ENCODE measurements around the gene USP31. TPM values are rescaled to one million over a fixed set of nuclear protein-coding genes. Genes with fewer than 3 reads are reported as not detected.

The USP31 gene
- total and polyA plus RNA-seq, 2 of the 8 experiments (the other 6 are each of a cell fraction or from before 2014, with no cell fraction given) = 6.7 to 19.0 TPM

DNA sequence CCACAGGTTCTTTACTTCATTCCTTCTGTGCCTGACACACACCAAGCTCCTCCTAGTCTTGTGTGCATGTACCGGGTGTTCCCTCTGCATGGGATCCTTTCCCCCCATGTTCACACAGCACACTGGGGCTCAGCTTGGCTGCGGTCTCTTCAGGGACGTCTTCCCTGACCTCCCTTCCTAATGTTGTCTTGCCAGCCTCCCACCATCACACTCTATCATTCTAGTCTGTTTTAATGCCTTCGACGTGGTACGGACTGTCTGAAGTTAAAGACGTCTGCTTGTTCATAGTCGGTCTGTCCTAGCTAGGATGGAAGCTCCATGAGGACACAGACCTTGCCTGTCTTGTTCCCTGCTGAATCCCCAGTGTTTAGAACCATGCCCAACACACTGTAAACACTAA, 60.1 kb downstream of the USP31 start:
- Histone ChIP-seq H3K4me1 (replicated peaks in 1 of 4; ENCODE audit: control insufficient read depth in 3 of 4, insufficient read depth in 4 of 4, low read length in 3 of 4) (peaks cover 0 to 3% (median 0%) of the 10 kb centered on the region in 4 experiments; a peak in 2 of 7 replicates), H3K79me1 (ENCODE audit: low read depth, low read length) (no peaks in the 10 kb centered on the region; the same call in 1 of the 2 replicates), H2BK12ac (ENCODE audit: low read depth, low read length) (no peak overlapping the region), H3K23ac (ENCODE audit: insufficient read length) (no peak overlapping the region), H3K4ac (replicated peaks; ENCODE audit: insufficient read length, low read depth, low read length) (no peak overlapping the region), H3K14ac (ENCODE audit: insufficient read length) (no peak overlapping the region), H4K8ac (ENCODE audit: extremely low read depth, insufficient read depth, low read length) (peak overlapping the region; percentile 36; the same call in 1 of the 2 replicates), H3K9ac (replicated peaks in 1 of 4; ENCODE audit: extremely low read depth in 1 of 4, low read depth in 3 of 4, low read length in 3 of 4) (no peak overlapping the region), H4K20me1 (replicated peaks in 1 of 2; ENCODE audit: control insufficient read depth in 1 of 2, insufficient read depth in 2 of 2, low read length in 2 of 2) (no peaks in the 10 kb centered on the region), H3K27ac (ENCODE audit: low read depth, low read length) (no peak overlapping the region), H3K4me2 (ENCODE audit: insufficient read depth in 1 of 2, low read depth in 2 of 2, low read length in 2 of 2) (no peak overlapping the region), H3K4me3 (ENCODE audit: extremely low read depth in 1 of 4, insufficient read depth in 2 of 4, low read depth in 3 of 4, low read length in 4 of 4) (no peak overlapping the region), H4K5ac (ENCODE audit: insufficient read length, low read depth, low read length) (no peak overlapping the region), H2BK5ac (ENCODE audit: low read depth, low read length) (no peak overlapping the region), H3K36me3 (ENCODE audit: control insufficient read depth in 2 of 4, insufficient read depth in 4 of 4, low read length in 3 of 4) (peaks cover 0 to 10% (median 4%) of the 10 kb centered on the region in 4 experiments; a peak in 4 of 8 replicates), H3K9me3 (ENCODE audit: insufficient read depth in 2 of 2, low read depth in 1 of 2, low read length in 1 of 2) (no peaks in the 10 kb centered on the region), H4K91ac (replicated peaks; ENCODE audit: insufficient read length, low read length) (no peak overlapping the region), H3K79me2 (ENCODE audit: control insufficient read depth in 1 of 2, insufficient read depth in 2 of 2, low read length in 2 of 2) (peaks cover 0 to 9% of the 10 kb centered on the region in 2 experiments; a peak in 1 of 4 replicates), H3K27me3 (replicated peaks in 1 of 4; ENCODE audit: control insufficient read depth in 3 of 4, extremely low read depth in 1 of 4, insufficient read depth in 3 of 4, low read length in 3 of 4) (no peaks in the 10 kb centered on the region), H2AK5ac (ENCODE audit: low read depth, low read length) (no peak overlapping the region), H3K23me2 (ENCODE audit: low read depth, low read length) (no peaks in the 10 kb centered on the region), H2BK120ac (replicated peaks; ENCODE audit: low read depth, low read length) (no peak overlapping the region), H2BK15ac (ENCODE audit: low read length) (no peak overlapping the region), H2BK20ac (ENCODE audit: low read length) (no peak overlapping the region), H3K18ac (ENCODE audit: extremely low read depth, low read length) (no peak overlapping the region), H2AFZ (ENCODE audit: low read length) (no peak overlapping the region), H3K56ac (replicated peaks; ENCODE audit: insufficient read length, low read depth, low read length) (no peak overlapping the region)
- CTCF ChIA-PET (ENCODE audit: partially characterized antibody) = no interaction called here
- POLR2A ChIA-PET (ENCODE audit: partially characterized antibody) = no interaction called here
- 86% methylated on average over 8 of the region's 8 CpGs; no CpG with 5 or more reads in 1 of the 2 experiments for WGBS, 2 experiments (ENCODE audit: extremely low coverage in 1 of 2, insufficient coverage in 1 of 2, insufficient read length in 1 of 2, insufficient replicate concordance in 2 of 2, low coverage in 1 of 2, low lambda C conversion rate in 2 of 2, missing lambda C conversion rate in 1 of 2)
- DNase-seq (ENCODE audit: low read depth in 1 of 2, low spot score in 2 of 2) (no peak), FAIRE-seq (no peak)
- TF ChIP-seq EGR1 (IDR thresholded peaks at IDR 0.05; ENCODE audit: borderline replicate concordance, low read depth, low read length) (no peak), EP300 (IDR thresholded peaks at IDR 0.05; ENCODE audit: borderline replicate concordance in 1 of 2, low read depth in 2 of 2, low read length in 2 of 2) (no peak), GABPA (IDR thresholded peaks at IDR 0.05; ENCODE audit: borderline replicate concordance, insufficient read depth, low read length) (no peak), BCL11A (IDR thresholded peaks at IDR 0.05; ENCODE audit: low read depth in 2 of 2, low read length in 2 of 2) (no peak), TBP (IDR thresholded peaks at IDR 0.05; ENCODE audit: low read depth, low read length) (no peak), JUN (IDR thresholded peaks at IDR 0.05; ENCODE audit: low read depth, low read length) (no peak), MAFK (IDR thresholded peaks at IDR 0.05; ENCODE audit: low read depth, low read length) (no peak), SIN3A (conservative IDR thresholded peaks at IDR 0.05 in 1 of 2, IDR thresholded peaks at IDR 0.05 in 1 of 2; ENCODE audit: low read depth in 1 of 2, low read length in 2 of 2) (no peak), BRCA1 (IDR thresholded peaks at IDR 0.05; ENCODE audit: low read depth, low read length) (no peak), CHD1 (IDR thresholded peaks at IDR 0.05; ENCODE audit: low read depth, low read length) (no peak), RNF2 (IDR thresholded peaks at IDR 0.05; ENCODE audit: borderline replicate concordance, low read depth, low read length, missing control alignments, poor library complexity, severe bottlenecking) (no peak), POLR2AphosphoS5 (IDR thresholded peaks at IDR 0.05; ENCODE audit: low read depth, low read length) (no peak)
- TF ChIP-seq, protein P1, sequence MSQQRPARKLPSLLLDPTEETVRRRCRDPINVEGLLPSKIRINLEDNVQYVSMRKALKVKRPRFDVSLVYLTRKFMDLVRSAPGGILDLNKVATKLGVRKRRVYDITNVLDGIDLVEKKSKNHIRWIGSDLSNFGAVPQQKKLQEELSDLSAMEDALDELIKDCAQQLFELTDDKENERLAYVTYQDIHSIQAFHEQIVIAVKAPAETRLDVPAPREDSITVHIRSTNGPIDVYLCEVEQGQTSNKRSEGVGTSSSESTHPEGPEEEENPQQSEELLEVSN (IDR thresholded peaks at IDR 0.05) = no peak
